ENCODE results near the gene WDR45B.

GRCh38 chr17:82668024-82668630, 19.9 kb upstream of the WDR45B start:
- TF ChIP-seq CREB1 (IDR thresholded peaks at IDR 0.05; ENCODE audit: low read depth) (no peak), EP300 (IDR thresholded peaks at IDR 0.05; ENCODE audit: borderline replicate concordance) (no peak), REST (IDR thresholded peaks at IDR 0.05; ENCODE audit: low read depth) (no peak)

All from Ishikawa (cell line).